ENCODE results near the gene FNDC3B.

FNDC3B gene

DNA sequence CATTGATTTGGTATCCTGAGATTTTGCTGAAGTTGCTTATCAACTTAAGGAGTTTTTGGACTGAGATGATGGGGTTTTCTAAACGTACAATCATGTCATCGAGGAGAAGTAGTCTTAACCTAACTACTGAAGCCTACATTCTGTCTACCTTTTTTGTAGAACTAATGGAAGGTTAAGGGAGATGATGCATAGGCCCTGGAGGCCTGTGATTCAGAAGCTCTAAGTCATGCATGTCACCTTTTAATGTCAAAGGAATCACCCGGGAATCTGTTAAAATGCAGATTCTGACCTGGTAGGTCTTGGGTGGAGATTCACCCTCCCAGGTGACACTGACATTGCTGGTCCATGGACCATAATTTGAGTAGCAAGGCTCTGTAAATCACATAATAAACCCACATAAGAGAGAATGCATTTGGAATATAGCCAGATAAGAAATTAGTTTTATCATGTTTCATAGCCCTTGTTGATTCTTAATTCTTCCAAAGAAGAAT lies 344.0 kb downstream of the FNDC3B start:
- no peak for DNase-seq

DNA sequence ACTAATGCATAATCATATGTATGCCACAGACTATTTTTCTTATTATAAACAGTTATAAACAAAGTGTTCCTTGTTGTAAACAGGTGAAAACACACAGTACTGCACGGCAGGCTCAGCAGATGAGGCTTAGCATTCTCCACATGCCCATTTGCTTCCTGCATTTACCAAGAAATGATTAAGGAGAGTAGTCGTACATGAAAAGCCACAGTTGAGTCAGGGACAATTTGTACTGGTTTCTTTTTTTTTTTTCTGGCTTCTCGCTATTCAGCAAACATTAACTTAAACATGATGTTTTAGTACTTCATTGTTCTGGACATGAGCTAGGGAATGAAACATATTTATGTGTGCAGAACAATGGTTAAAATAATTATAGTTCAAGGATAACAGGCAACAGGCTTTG lies 345.5 kb downstream of the FNDC3B start:
- no peak for DNase-seq

DNA sequence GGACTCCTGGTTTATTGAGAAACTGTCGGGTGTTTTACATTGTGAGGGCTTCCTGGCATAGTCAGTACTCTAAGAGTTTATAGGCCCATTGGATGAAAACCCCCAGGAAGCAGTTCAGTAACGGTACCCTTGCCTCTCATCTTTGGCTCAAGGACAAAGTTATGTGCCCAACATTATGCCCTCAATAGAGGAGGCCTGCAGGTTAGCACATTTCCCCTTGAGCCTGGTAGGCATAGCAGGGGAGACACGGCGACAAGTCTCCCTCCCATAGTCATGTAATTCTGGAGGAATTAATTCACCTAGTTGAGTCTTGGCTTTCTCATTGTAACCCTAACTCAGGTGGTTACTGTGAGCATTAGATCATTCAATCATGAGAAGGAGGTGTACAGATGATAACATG lies 348.4 kb downstream of the FNDC3B start:
- no peak for DNase-seq

GRCh38 chr3:172388412-172389078 lies 349.2 kb downstream of the FNDC3B start:
- no peak for DNase-seq

GRCh38 chr3:172390792-172391191 lies 351.4 kb downstream of the FNDC3B start:
- no peak for DNase-seq

DNA sequence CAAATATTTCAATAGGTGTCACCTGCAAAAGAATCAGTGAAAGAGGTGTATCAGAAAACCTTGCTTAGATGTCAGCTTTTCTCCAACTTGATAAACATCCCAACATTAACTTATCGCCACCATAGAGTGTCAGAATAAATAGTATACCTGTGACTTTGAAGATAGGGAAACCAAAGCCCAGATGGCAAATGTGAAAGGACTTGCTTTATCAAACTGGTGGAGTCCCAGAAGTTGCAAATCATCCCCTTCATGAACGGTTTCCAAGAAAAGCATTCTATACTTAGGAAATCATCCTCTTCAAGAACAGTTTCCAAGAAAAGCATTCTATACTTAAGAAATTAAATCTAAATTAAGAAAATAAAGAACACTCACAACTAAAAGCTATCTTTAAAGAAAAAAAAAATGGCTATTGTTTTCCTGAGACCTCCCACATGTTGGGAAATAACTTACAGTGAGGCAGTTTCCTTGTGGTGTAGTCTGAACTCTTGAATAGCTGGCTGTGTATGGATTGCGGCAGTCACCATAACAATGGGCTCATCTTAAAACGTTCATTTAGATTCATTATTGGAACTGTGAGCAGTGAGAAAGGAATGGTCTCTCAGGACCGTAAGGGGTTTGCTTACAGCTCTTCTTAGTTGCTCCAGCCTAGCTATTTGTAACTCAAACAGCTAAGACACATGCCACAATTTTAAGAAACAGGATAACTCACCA lies 352.4 kb downstream of the FNDC3B start:
- DNase-seq: no peak

GRCh38 chr3:172394692-172395091 lies 355.3 kb downstream of the FNDC3B start:
- no peak for DNase-seq

- no peak for DNase-seq
Measured at GRCh38 chr3:172396400-172396799, 357.0 kb downstream of the FNDC3B start.

DNA sequence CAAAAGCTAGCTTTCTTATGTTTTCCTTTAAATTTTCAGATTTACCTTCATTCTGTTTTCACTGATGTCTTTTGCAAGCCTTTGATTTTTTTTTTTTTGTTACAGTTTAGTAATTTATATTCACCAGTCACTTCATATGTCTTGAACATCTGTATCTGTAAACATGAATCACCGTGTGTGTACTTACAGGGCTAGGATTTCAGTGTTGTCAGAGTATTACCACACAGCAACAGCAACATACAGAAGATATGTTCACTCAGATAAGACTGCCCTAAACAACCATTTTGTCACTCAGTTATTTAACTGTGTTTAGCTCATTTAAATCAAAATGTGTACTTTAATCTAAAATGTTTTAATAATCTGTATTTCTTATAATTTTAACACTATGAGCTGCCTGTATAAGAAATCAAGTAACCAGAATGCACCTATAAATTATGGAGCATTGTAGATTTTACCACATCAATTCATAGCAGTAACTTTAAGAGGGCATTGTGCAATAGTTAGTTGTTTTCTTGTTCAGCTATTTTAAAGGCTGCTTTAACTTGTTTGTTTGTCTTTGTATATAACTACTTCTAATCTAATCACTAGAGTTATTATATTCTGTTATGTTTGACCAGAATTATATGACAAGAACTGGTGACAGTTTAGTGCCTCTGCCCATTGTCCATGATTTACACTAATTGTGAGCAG lies 358.5 kb downstream of the FNDC3B start:
- no peak for DNase-seq

- no peak for DNase-seq
Measured at GRCh38 chr3:172398484-172398883, 359.1 kb downstream of the FNDC3B start.

- DNase-seq: no peak
Measured at GRCh38 chr3:172402090-172402489, 362.7 kb downstream of the FNDC3B start.

GRCh38 chr3:172402892-172403643 lies 363.7 kb downstream of the FNDC3B start:
- no peak for DNase-seq

GRCh38 chr3:172404237-172404962 lies 365.0 kb downstream of the FNDC3B start:
- DNase-seq: no peak

DNA sequence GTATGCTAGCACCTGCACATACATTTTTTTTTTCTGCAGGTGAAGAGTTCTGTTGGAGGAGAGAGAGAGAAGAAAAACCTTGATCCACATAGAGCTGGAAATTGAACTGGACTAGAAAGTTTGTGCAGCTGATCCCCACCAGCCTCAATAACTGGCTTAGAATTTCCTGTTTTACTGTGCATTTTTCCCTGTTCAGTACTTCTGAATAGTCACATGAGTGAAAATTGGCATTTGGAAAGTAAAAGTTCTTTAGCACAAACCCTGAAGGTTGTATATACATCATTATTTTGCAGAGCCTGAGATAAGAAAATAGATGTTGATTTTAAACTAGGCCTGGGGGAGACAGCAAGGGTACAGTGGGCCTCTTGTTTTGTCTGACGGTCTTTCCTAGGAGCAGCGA lies 366.5 kb downstream of the FNDC3B start:
- no peak for DNase-seq

DNA sequence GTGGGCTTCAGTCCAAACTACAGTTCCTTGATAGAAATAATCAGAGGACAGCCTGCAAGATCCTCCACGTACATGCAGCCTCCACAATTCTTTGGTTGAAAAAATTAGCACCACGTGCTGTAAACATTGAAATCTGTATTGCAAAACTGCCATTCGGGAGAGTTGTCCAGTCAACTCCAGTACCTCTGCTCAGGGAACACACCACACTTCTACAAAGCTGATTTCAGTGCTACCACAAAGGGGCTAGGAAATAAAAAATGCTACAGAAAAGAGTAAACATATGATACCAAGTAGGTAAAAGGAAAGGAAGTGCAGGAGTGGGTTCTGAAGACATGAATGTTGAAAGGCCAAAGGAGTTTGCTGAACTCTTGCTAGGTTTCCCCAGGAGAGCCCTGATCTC lies 368.5 kb downstream of the FNDC3B start:
- DNase-seq: no peak

DNA sequence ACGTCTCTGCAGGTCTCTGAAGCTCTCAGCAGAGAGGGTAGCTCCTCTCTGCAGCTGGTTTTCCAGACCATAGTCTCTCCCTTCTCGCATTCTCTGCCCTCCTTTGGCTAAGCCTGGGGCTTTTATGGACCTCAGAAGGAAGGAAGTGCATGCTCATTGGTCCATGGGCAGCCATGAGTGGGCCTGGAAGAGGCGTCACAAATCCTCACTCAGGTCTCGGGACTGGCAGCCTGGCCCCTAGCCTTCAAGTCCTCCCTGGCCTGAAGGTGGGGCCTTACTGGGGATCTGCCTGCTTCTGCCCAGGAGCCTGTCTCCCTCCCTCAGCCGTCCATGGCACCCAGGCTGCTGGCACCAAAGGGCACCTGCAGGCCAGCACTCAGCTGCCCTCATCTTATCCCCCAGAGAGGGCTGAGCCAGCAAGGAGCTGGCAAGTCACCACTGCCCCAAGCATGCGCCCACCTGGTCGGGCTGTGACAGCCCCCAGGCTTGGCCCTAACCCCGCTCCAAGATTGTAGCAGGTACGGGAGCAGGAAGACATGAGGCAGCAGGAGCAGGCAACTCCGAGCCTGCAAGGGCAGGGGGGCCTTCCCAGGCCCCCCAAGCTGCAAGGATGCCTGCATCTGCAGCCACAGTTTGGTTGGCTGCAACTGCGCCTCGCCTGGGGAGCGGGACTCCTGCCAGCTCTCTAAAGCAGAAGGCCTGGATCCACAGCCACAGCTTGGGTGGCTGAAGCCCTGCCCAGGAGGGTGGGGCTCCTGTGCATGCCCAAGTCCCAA lies 371.5 kb downstream of the FNDC3B start:
- DNase-seq: no peak

GRCh38 chr3:172411478-172411947 lies 372.1 kb downstream of the FNDC3B start:
- no peak for DNase-seq

GRCh38 chr3:172415323-172415722 lies 375.9 kb downstream of the FNDC3B start:
- DNase-seq: no peak

DNA sequence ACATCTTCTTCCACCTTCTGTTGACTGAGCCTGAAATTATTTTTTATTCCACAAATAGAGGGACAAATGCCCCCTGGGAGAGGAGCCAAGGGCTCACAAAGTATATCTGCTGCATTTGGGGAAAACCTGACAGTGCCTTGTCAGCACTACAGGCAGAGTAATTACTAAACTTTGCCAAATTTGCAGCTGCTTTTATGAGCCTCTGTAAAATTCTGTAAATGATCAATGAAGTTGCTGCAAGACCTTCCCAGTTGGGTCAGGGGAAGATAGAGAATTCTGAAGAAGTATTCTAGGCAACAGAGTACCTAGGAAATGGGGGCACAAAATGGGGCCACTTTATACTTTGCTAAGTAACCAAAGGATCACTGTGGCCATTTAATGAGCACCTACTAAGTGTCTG lies 398.3 kb downstream of the FNDC3B start:
- no peak for DNase-seq

DNA sequence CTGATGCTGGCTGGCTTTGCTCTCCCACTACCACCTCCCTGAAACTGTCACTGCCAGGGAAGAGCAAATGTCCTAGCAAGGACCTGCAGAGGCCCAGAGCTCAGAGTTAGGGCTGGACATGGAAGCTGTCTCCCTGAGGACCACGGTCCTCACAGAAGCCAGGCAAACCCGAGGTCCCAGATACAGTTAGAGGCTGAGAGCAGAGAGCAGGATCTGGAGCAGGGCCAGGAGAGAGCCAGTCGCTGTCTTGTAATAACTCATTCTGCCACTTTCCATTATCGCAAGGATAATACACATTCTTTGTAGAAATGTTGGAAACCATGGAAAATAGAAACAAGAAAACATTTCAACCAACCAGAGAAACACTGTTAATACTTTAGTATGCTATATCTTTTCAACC lies 398.8 kb downstream of the FNDC3B start:
- DNase-seq: no peak

GRCh38 chr3:172441581-172441980 lies 402.2 kb downstream of the FNDC3B start:
- DNase-seq: no peak

DNA sequence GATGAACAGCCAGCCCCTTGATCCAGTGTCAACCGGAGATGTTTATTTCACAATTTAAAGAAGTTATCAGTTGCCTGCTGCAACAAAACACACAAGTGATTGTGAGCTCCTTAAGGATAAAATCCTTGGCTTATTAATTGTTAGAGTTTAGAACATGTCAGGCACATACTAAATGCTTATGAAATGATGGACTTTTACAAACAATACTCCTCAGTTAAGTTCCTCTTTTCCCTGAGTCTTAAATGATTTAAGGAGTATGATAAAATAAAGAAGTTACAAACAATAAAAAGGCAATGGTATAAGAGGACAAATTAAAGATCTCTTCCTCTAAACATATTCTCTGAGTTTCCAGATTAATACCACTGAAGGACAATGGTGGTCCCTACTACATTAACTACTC lies 403.2 kb downstream of the FNDC3B start:
- DNase-seq: no peak

Data from NCI-H345 (cell line).